Activated naive CD4-positive, alpha-beta T cell treated with anti-CD3 and anti-CD28 coated beads, Interleukin-2, amount 50 U/mL, for 16 hours (primary cell): Measurements from ENCODE around the gene CALCOCO2.
"Not testable (repeated sequence)": the region's sequence is repeated elsewhere in the genome, so short reads cannot be mapped to it uniquely, and the experiment has no call there.

Experiments used
- DNase-seq: peaks from one replicate; pipeline ENCODE4 v3.0.0-alpha.2; 2020

The CALCOCO2 gene, protein sequence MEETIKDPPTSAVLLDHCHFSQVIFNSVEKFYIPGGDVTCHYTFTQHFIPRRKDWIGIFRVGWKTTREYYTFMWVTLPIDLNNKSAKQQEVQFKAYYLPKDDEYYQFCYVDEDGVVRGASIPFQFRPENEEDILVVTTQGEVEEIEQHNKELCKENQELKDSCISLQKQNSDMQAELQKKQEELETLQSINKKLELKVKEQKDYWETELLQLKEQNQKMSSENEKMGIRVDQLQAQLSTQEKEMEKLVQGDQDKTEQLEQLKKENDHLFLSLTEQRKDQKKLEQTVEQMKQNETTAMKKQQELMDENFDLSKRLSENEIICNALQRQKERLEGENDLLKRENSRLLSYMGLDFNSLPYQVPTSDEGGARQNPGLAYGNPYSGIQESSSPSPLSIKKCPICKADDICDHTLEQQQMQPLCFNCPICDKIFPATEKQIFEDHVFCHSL

DNA sequence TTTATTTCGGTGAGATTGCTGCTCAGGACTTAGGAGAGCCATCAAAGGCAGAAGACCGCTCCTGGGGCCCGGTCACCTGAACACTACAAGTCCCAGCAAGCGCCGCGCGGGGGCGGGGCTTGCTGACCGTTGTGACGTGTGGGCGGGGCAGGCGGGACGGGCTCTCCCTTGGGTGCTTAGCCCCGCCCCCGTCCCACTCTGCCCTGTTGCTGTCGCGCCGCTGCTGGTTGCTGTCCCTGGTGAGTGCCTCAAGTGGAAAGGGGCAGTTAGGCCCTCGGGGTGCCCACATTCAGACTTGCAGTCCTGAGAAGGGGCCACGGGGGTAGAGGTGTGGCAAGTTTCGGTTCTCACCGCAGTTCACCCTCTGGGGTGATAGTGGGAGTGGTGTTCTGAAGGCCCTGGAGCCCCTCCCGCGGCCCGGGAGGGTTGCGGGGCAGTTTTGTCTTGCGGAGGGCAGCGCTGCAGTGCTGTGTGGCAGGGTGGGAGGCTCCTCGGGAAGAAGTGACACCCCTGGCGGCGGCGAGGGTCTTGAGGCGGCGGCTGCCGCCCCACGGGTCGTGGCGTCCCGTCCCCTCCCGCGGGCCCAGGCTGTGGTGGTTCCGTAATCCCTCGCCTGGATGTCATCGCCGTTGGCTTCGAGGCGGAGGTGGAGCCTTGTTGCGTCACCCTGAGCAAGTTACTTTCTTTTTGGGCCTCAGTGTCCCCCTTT lies at the start of gene CALCOCO2:
Gene CALCOCO2 (plus strand): TSS at position 196 of the 709 bp plus-strand sequence. CDS start 10,673 bp downstream, outside the sequence.
- peak; percentile 82 for DNase-seq

GRCh38 chr17:48787828-48788227 lies 43.0 kb upstream of the CALCOCO2 start:
- DNase-seq, result no peak

- DNase-seq, result no peak
Measured at GRCh38 chr17:48790607-48791127, 40.2 kb upstream of the CALCOCO2 start.

DNA sequence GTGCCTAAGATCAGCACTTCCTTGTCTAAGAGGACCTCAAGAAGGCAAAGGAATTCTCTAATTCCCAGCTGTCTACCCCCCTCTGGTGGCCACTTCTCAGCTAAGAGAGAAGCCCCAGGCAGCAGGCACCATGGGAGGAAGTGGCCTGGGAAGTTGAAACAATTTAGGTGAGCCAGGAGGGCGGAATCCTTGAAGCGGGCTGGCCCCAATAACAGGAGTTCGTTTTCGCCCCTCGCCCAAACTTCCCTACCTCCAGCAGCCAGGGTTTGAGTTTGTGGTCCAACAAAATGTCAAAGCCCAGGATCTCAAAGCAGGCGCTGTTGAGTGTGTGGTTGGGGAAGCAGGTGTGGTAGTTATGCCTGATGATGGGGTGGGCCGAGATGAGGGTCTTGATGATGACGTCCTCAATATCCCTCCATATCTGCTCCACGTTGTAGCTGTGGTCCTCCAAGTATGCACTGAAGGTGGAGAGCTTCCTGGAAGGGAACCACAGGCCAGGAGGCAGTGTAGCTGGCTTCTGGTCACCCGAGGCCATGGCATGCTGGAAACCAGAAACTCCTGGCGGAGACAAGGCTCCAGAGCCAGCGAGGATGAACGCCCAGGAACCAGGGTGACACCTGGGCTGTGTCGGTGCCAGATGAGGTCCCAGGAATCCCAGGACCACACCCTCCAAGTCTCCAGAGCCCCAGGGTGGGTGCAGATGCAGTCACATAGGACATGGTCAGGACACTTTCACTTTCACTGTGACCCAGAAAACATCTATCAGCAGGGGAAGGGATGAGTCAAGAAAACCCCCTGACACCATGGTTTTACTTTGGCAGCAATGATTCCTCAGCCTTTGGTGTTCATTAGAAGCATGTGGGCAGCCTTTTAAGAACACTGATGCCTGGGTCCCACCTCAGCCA lies 39.5 kb upstream of the CALCOCO2 start:
- peak; percentile 16 for DNase-seq

DNA sequence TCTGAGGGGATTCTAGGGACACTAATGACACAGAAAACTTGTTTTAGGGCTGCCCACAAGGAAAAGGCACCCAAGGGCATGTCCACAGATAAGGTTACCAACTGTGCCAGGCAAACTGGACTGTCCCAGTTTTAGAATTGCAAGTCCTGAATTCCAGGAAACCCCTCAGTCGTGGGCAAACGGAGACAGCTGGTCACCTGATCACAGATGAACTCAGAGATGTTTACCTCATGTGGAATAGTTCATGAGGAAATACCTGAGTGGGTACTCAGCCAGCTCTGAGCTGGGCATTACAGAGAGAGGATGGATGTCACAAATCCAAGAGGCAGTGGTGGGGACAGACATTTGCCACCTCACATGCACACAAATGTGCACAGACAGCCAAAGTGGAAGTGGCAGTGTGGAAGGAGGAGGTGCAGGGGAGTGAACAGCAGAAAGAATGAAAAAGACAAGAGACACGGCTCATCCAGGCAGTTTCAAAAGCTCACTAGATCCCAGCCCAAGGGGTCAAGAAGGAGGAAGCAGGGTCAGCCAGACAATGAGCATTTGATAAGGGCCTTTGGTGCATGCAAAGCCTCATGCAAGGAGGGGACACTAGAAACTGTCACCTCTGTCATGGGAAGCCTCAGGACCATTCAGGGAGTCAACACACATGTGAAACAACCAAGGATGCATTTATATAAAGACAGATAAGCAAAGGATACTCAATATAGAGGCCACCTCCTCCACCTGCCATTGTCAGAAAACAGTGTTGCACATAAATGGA lies 38.6 kb upstream of the CALCOCO2 start:
- no peak for DNase-seq

- no peak for DNase-seq
Measured at GRCh38 chr17:48795444-48796162, 35.2 kb upstream of the CALCOCO2 start.

- not testable (repeated sequence) for DNase-seq
Measured at GRCh38 chr17:48796163-48796522, 34.7 kb upstream of the CALCOCO2 start.

DNA sequence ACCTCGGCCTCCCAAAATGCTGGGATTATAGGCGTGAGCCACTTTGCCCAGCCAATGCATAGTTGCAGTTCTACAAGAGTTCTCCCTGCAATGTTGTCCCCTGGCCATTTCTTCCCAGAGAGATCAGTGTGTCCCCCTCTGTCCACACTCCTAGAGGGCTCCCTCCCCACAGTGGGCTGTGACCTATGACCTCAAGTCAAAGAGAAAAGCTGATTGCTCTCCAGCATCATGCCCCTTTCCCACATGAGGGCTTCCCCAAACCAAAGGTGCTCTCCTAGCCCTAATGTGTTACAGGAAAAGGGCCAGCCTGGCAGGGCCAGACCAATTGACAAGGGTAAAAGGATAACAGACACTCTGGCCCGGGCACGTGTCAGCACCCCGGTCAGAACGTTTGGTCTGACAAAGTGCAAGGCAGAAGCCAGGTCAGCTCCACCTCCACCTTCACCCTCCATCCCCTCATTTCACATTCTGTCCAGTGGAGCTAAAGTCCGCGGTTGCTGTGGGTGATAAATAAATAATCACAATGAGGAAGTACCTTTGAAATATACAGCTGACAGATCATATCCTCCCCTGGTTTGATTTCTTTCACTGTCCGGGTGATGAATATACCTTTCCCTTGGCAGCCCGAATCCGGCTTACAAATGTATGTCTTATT lies 31.6 kb upstream of the CALCOCO2 start:
- no peak for DNase-seq

DNA sequence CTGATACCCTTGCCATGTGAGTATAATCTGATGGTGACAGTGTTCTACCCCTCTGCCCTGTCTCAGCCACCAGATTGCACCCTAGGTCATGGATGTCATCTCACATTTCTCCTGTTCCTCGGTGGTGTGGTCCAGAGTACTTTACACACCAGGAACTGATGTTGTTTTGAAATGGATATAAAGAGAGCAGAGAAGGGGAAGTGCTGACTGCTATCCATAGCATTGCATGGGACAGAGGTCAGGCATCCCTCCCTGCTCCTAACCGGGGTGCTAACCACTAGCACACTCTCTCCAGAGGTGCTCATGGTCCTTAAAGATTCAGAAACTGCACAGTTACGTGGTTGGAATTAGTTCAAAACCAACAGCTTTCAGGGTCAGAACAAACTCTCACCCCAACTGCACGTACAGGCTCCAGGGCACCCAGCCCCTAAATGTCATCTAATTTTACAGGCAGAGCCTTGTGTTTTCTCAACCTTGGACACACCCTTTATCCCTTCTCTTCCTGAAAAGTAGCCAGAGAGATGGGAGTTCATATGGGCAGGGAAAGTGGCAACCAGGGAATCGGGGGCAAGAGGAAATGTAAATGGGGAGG lies 30.1 kb upstream of the CALCOCO2 start:
- DNase-seq, result no peak

- DNase-seq, result peak; percentile 70
Measured at GRCh38 chr17:48804936-48805411, 25.9 kb upstream of the CALCOCO2 start.

- no peak for DNase-seq
Measured at GRCh38 chr17:48809182-48809581, 21.7 kb upstream of the CALCOCO2 start.

GRCh38 chr17:48812001-48812400 lies 18.8 kb upstream of the CALCOCO2 start:
- no peak for DNase-seq

DNA sequence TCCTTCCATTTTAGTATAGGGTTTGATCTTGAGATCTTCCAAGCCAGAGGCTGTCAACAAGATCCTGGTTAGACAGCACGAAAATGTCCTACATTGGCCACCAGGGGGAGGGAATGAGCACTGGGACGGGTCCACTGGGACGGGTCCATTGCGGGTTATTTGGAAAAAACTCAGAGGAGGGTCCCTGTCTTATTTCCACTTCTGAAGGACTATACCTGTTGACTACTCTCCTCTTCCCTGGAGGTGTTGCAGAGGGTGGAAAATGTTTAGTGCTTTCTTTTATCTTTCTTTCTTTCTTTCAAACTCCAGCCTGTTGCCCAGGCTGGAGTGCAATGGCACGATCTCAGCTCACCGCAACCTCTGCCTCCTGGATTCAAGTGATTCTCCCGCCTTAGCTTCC lies 16.3 kb upstream of the CALCOCO2 start:
- DNase-seq, result peak; percentile 60

DNA sequence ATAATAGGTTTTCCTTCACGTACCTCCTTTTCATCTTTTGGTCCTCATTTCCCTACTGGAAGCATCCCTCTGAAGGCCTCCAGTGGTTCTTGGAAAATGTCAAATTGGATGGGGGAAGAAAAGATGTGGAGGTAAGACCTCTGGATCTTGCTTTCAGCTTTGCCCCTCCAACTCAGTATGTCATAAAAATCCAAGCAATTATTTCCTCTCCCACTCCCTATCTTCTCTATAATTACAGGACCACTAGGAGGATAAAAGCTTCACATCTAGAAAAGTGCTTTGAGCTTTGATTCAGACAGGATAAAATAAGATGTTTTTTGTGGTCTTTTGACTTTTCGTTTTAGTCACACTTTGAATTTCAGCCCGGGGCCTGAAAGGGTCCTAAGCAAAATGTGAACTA lies 15.5 kb upstream of the CALCOCO2 start:
- DNase-seq, result no peak

GRCh38 chr17:48816438-48816773 lies 14.4 kb upstream of the CALCOCO2 start:
- no peak for DNase-seq

- peak; percentile 79 for DNase-seq
Measured at GRCh38 chr17:48816774-48817590, 13.9 kb upstream of the CALCOCO2 start, which contains the start of gene TTLL6. TTLL6 (minus strand) TSS chr17:48817229; CDS start chr17:48817072, 157 bp downstream.

GRCh38 chr17:48818361-48818841 lies 12.4 kb upstream of the CALCOCO2 start:
- DNase-seq, result no peak

DNA sequence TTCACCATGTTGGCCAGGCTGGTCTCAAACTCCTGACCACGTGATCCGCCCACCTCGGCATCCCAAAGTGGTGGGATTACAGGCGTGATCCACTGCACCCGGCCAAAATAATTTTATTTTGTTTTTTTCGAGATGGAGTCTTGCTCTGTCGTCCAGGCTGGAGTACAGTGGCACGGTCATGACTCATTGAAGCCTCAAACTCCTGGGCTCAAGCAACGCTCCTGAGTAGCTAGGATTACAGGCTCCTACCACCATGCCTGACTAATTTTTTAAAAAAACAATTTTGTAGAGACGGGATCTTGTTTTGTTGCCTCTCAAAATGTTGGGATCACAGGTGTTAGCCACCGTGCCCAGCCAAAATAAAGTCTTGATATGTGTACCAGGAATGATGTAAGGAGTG lies 11.4 kb upstream of the CALCOCO2 start:
- DNase-seq, result no peak

DNA sequence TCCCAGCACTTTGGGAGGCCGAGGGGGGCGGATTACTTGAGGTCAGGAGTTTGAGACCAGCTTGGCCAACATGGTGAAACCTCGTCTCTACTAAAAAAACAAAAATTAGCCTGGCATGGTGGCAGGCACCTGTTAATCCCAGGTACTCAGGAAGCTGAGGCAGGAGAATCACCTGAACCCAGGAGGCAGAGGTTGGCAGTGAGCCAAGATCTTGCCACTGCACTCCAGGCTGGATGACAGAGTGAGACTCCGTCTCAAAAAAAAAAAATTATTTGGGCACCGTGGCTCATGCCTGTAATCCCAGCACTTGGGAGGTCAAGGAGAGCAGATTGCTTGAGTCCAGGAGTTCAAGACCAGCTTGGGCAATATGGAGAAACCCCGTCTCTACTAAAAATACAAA lies 9.9 kb upstream of the CALCOCO2 start:
- not testable (repeated sequence) for DNase-seq
